Right lobe of liver (tissue), 6 donors: Measurements from ENCODE around the gene CUBN. TPM values are rescaled to one million over a fixed set of nuclear protein-coding genes. Genes with fewer than 3 reads are reported as not detected.

Source experiments
- ATAC-seq, 4 donors: fragments of 200-7000 bp; cut with Tn5 transposase; one replicate each; pipeline ENCODE4 v1.9.1; 2020; ENCODE audit warnings: mild to moderate bottlenecking in 4 of 4, moderate library complexity in 4 of 4
- DNase-seq, 3 donors: peaks; one replicate each; pipeline ENCODE4 v3.0.0-alpha.2; 2020
- H3K27ac ChIP-seq, 3 donors: fragments of 200-600 bp; one replicate each; pipeline ENCODE4 v1.8.0; 2022
- H3K27me3 ChIP-seq, 2 donors: fragments of 200-600 bp; one replicate each; pipeline ENCODE4 v1.8.0; 2022
- H3K36me3 ChIP-seq, 4 donors: fragments of 200-600 bp; sonication (generic) in 1 of 4; one replicate each; pipeline versions ENCODE4 v1.5.1 to v1.8.0; 2017 to 2022; ENCODE audit warnings: control low read depth in 1 of 4
- H3K4me1 ChIP-seq, 4 donors: fragments of 200-600 bp; sonication (generic) in 1 of 4; one replicate each; pipeline versions ENCODE4 v1.5.1 to v1.8.0; 2017 to 2022; ENCODE audit warnings: control low read depth in 1 of 4
- H3K4me3 ChIP-seq, 3 donors: fragments of 200-600 bp; one replicate each; pipeline ENCODE4 v1.8.0; 2022
- H3K9me3 ChIP-seq, 4 donors: fragments of 200-600 bp; sonication (generic) in 1 of 4; one replicate each; pipeline versions ENCODE4 v1.5.1 to v1.8.0; 2017 to 2022; ENCODE audit warnings: control low read depth in 1 of 4
- POLR2A ChIP-seq: fragments of 450-650 bp; IDR thresholded peaks from one replicate; pipeline ENCODE4 v1.6.1; 2017; ENCODE audit warnings: antibody characterized with exemption, mild to moderate bottlenecking
- WGBS: methylation state at CpG from one replicate; pipeline ENCODE4 v1.1.6; 2018; ENCODE audit warnings: low coverage, low lambda C conversion rate; ENCODE audit not compliant: insufficient coverage; ENCODE audit errors: missing lambda C conversion rate; 5-methylcytosine and 5-hydroxymethylcytosine counted together
- intact Hi-C, 2 donors: fragments of 100-400 bp; cut with DNase I; formaldehyde crosslinking; loops; one replicate each; pipeline versions ENCODE4 v1.11.2 to v1.14.1; 2022
- total RNA-seq, 6 experiments: library from RNA; depleted of rRNA in 2 of 6; stranded (reverse); fragments of >200 nt in 2 of 6; fragmentation: NEBNext Ultra II Directional in 3 of 6; extraction: Animal tissue kit (Norgen Biotek cat#: 25700) in 3 of 6; gene quantifications; one replicate each; pipeline versions ENCODE4 v1.1.0 to v1.2.4, GENCODE V29; 2016 to 2023
- TF ChIP-seq, protein P1 (sequence below), 4 donors: fragments of 200-600 bp in 3 of 4; fragments of 450-650 bp in 1 of 4; IDR thresholded peaks; one replicate each; pipeline versions ENCODE4 v1.5.1 to v1.8.0; 2016 to 2022; ENCODE audit warnings: antibody characterized with exemption in 4 of 4, mild to moderate bottlenecking in 2 of 4
- donor health status: DM: no; HTN: yes; CAD: no.
- donor health status: DM: no; HTN: no; CAD: no.
- donor health status: DM: no; HTN: no; CAD: no.
- donor health status: DM: no; HTN: yes; CAD: no.
- donor health status: DM: no; HTN: yes; CAD: no.

The CUBN gene
- total RNA-seq, 6 experiments from 2014 or later = 0.07 to 0.74 (median 0.27) TPM

DNA sequence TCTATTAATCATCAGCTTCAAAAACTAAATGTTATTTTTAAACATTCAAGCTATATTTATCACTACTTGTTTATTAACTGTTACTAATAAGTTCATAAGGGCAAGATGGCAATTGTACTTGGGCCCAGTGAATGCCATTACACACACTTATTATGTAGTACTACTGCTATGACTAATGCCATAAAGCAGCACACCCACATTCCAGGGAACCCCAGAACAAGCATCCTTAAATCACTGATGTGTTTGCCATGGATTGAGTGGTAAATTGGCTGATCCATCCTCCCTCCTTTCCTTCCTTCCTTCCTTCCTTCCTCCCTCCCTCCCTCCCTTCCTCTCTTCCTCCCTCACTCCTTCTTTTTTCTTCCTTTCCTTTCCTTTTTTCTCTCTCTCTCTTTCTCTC lies 275.0 kb downstream of the CUBN start:
- no peaks in the 10 kb centered on the region for H3K27me3 ChIP-seq
- intact Hi-C loops = no loop called here
- no peak overlapping the region for H3K27ac ChIP-seq
- TF ChIP-seq, protein P1, sequence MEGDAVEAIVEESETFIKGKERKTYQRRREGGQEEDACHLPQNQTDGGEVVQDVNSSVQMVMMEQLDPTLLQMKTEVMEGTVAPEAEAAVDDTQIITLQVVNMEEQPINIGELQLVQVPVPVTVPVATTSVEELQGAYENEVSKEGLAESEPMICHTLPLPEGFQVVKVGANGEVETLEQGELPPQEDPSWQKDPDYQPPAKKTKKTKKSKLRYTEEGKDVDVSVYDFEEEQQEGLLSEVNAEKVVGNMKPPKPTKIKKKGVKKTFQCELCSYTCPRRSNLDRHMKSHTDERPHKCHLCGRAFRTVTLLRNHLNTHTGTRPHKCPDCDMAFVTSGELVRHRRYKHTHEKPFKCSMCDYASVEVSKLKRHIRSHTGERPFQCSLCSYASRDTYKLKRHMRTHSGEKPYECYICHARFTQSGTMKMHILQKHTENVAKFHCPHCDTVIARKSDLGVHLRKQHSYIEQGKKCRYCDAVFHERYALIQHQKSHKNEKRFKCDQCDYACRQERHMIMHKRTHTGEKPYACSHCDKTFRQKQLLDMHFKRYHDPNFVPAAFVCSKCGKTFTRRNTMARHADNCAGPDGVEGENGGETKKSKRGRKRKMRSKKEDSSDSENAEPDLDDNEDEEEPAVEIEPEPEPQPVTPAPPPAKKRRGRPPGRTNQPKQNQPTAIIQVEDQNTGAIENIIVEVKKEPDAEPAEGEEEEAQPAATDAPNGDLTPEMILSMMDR (IDR thresholded peaks at IDR 0.05) = no peak
- no peak for TF ChIP-seq POLR2A
- no peaks in the 10 kb centered on the region for H3K9me3 ChIP-seq
- no peak for DNase-seq
- H3K4me1 ChIP-seq = no peaks in the 10 kb centered on the region
- no peaks in the 10 kb centered on the region for H3K36me3 ChIP-seq
- H3K4me3 ChIP-seq = no peak overlapping the region
- no peak for ATAC-seq

DNA sequence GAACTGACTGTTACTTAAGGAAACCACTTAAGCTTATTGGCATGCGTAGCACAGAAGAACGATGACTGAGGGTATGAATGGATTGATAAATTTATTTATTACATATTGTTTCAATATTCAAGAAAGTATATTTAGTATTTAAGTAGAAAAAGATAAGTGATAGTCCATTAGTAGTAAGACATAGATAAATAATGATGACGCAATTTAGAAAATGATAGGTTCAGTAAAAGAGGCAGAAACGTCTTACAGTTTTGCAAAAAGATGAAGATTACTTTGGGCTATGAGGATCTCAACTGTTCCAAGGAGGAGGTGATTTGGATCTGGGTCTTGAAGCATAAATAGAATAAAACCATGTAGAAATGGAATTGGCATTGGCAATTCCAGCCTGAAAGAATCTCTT lies 275.8 kb downstream of the CUBN start:
- intact Hi-C loops = no loop called here
- no peaks in the 10 kb centered on the region for H3K9me3 ChIP-seq
- 73% methylated on average over 4 of the region's 4 CpGs for WGBS
- H3K4me3 ChIP-seq = no peak overlapping the region
- H3K36me3 ChIP-seq = no peaks in the 10 kb centered on the region
- ATAC-seq (no peak), DNase-seq (no peak)
- TF ChIP-seq POLR2A = no peak
- TF ChIP-seq, protein P1 (IDR thresholded peaks at IDR 0.05) = no peak
- H3K27ac ChIP-seq = no peak overlapping the region
- H3K27me3 ChIP-seq = no peaks in the 10 kb centered on the region
- no peaks in the 10 kb centered on the region for H3K4me1 ChIP-seq

DNA sequence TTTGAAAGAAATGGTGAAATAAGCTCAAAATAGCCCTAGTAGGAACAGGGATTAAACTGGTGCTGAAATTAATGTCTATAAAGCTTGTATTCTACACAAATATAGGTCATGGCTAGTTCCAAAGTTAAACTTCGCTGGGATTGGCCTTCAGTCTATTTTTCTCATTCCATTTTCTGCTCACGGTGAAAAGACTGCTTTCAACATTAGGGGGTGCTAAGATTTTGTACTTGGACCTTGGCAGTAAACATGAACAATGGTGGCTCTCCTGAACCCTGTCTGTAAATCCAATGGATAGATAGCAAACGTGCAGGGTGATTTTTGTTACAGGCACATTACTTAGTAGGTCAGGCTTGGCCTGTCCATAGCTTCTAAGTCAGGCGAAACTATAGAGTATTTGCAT lies 276.4 kb downstream of the CUBN start:
- H3K4me3 ChIP-seq = no peak overlapping the region
- intact Hi-C loops = no loop called here
- ATAC-seq = no peak
- no peaks in the 10 kb centered on the region for H3K9me3 ChIP-seq
- no peaks in the 10 kb centered on the region for H3K4me1 ChIP-seq
- no peaks in the 10 kb centered on the region for H3K27me3 ChIP-seq
- TF ChIP-seq, protein P1 (IDR thresholded peaks at IDR 0.05) = peak in 3 of 4 donors; percentile 17 to 36 (median 20)
- no peak for TF ChIP-seq POLR2A
- 46% methylated on average over 4 of the region's 4 CpGs for WGBS
- no peak for DNase-seq
- H3K27ac ChIP-seq = no peak overlapping the region
- H3K36me3 ChIP-seq = no peaks in the 10 kb centered on the region

DNA sequence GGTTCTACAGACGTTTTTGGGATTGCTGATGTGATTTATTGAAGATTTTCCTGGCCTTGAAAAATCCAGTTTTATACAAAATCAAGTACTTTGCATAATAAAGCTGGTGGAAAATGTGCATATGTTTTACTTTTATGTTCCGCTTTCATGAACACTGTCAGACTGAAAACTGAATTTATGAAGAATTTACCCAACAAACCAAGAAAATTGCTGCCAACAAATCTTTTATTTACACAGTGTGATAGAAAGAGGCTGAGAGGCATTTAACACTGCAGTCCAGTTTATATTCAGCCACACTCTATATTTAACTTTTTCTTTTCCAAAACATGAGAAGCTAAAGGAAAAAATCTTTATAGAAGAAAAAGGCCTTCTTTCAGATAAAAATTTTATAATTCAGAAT lies 277.0 kb downstream of the CUBN start:
- WGBS = 51% methylated on average over 2 of the region's 2 CpGs
- no peaks in the 10 kb centered on the region for H3K9me3 ChIP-seq
- DNase-seq = no peak

More for the DNA sequence above, 277.0 kb downstream of the CUBN start:
- ATAC-seq = no peak
- no peak overlapping the region for H3K27ac ChIP-seq
- H3K27me3 ChIP-seq = no peaks in the 10 kb centered on the region
- TF ChIP-seq, protein P1 (IDR thresholded peaks at IDR 0.05) = no peak
- no peak for TF ChIP-seq POLR2A
- H3K36me3 ChIP-seq = no peaks in the 10 kb centered on the region
- H3K4me3 ChIP-seq = no peak overlapping the region
- H3K4me1 ChIP-seq = no peaks in the 10 kb centered on the region
- intact Hi-C loops = no loop called here
